Astrocyte (in vitro differentiated cells and primary cell): ENCODE measurements around the gene MAN1C1. TPM values are rescaled to one million over a fixed set of nuclear protein-coding genes. Genes with fewer than 3 reads are reported as not detected.

Experiments used
- DNase-seq: peaks from one replicate; pipeline ENCODE4 v3.0.0-alpha.2; 2010; ENCODE audit warnings: low read depth
- FAIRE-seq: peaks from 2 replicates; lab custom pipeline; 2011; peaks lifted over from hg19 to GRCh38; lab: Jason Lieb, UNC
- H2AFZ ChIP-seq: 2 replicates; pipeline ENCODE4 v1.6.0; 2012; ENCODE audit warnings: low read depth, low read length, inconsistent platforms
- H3K27ac ChIP-seq: 2 replicates; pipeline ENCODE4 v1.5.1; 2011; ENCODE audit warnings: low read depth, low read length, inconsistent platforms
- H3K27me3 ChIP-seq: 2 replicates; pipeline ENCODE4 v1.6.0; 2011; ENCODE audit warnings: low read length, inconsistent platforms; ENCODE audit not compliant: insufficient read depth
- H3K36me3 ChIP-seq: 2 replicates; pipeline ENCODE4 v1.5.1; 2011; ENCODE audit warnings: low read length, inconsistent platforms; ENCODE audit not compliant: insufficient read depth
- H3K4me1 ChIP-seq: 2 replicates; pipeline ENCODE4 v1.5.1; 2011; ENCODE audit warnings: low read length, inconsistent platforms; ENCODE audit not compliant: insufficient read depth
- H3K4me2 ChIP-seq: 2 replicates; pipeline ENCODE4 v1.6.0; 2012; ENCODE audit warnings: low read length, inconsistent platforms
- H3K4me3 ChIP-seq: 2 replicates; pipeline ENCODE4 v1.5.1; 2011; ENCODE audit warnings: low read depth, mild to moderate bottlenecking, low read length, inconsistent platforms; ENCODE audit not compliant: insufficient read depth
- H3K79me2 ChIP-seq: 2 replicates; pipeline ENCODE4 v1.6.0; 2012; ENCODE audit warnings: mild to moderate bottlenecking, low read length, inconsistent platforms; ENCODE audit not compliant: insufficient read depth
- H3K9ac ChIP-seq: 2 replicates; pipeline ENCODE4 v1.6.0; 2012; ENCODE audit warnings: mild to moderate bottlenecking, low read length, inconsistent platforms
- H3K9me3 ChIP-seq: 2 replicates; pipeline ENCODE4 v1.5.1; 2012; ENCODE audit warnings: low read depth, mild to moderate bottlenecking, low read length, inconsistent platforms; ENCODE audit not compliant: insufficient read depth
- H4K20me1 ChIP-seq: 2 replicates; pipeline ENCODE4 v1.6.0; 2012; ENCODE audit warnings: low read length, inconsistent platforms; ENCODE audit not compliant: insufficient read depth
- H3K27ac Mint-ChIP-seq: one replicate; pipeline ENCODE4 v1.8.0; 2021; ENCODE audit warnings: mild to moderate bottlenecking, mixed read lengths; ENCODE audit not compliant: unreplicated experiment
- H3K27me3 Mint-ChIP-seq: one replicate; pipeline ENCODE4 v1.8.0; 2021; ENCODE audit warnings: low read depth, mixed read lengths; ENCODE audit not compliant: unreplicated experiment
- H3K36me3 Mint-ChIP-seq: one replicate; pipeline ENCODE4 v1.8.0; 2021; ENCODE audit warnings: low read depth, mixed read lengths; ENCODE audit not compliant: unreplicated experiment
- H3K4me1 Mint-ChIP-seq: one replicate; pipeline ENCODE4 v1.8.0; 2021; ENCODE audit warnings: low read depth, mixed read lengths; ENCODE audit not compliant: unreplicated experiment
- H3K4me3 Mint-ChIP-seq: one replicate; pipeline ENCODE4 v1.8.0; 2021; ENCODE audit warnings: mild to moderate bottlenecking, moderate library complexity, mixed read lengths; ENCODE audit not compliant: unreplicated experiment
- H3K9me3 Mint-ChIP-seq: one replicate; pipeline ENCODE4 v1.8.0; 2021; ENCODE audit warnings: mild to moderate bottlenecking, mixed read lengths; ENCODE audit not compliant: unreplicated experiment
- CTCF ChIP-seq: IDR thresholded peaks from 2 replicates; pipeline ENCODE4 v1.5.1; 2011; ENCODE audit warnings: low read depth, mild to moderate bottlenecking, inconsistent platforms, low read length, moderate library complexity; ENCODE audit not compliant: insufficient read depth
- EZH2 ChIP-seq: IDR thresholded peaks from 2 replicates; pipeline ENCODE4 v1.6.1; 2012; ENCODE audit warnings: mild to moderate bottlenecking, low read length, inconsistent platforms; ENCODE audit not compliant: insufficient read depth
- total RNA-seq: library from RNA; stranded (reverse); gene quantifications from 2 replicates; pipeline ENCODE4 v1.2.1, GENCODE V29; 2021

Gene MAN1C1
- total RNA-seq, 1 donor from 2014 or later: 0.86 TPM

- peak overlapping the region; percentile 79 for H3K9ac ChIP-seq
- peak; percentile 55 for DNase-seq
- Mint-ChIP-seq H3K4me1 (peaks cover 43% of the 10 kb centered on the region), H3K27me3 (peaks cover 20% of the 10 kb centered on the region), H3K4me3 (no peak overlapping the region), H3K36me3 (no peaks in the 10 kb centered on the region), H3K9me3 (no peaks in the 10 kb centered on the region), H3K27ac (peak overlapping the region; percentile 42)
- TF ChIP-seq CTCF (no peak), EZH2 (no peak)
- no peaks in the 10 kb centered on the region for H4K20me1 ChIP-seq
- no peaks in the 10 kb centered on the region for H3K79me2 ChIP-seq
- H3K36me3 ChIP-seq: no peaks in the 10 kb centered on the region
- H3K4me3 ChIP-seq: no peak overlapping the region
- H3K27me3 ChIP-seq: no peaks in the 10 kb centered on the region
- no peak for FAIRE-seq
- H3K4me2 ChIP-seq: peak overlapping the region; percentile 75
- H2AFZ ChIP-seq: no peak overlapping the region
- no peaks in the 10 kb centered on the region for H3K9me3 ChIP-seq
- H3K27ac ChIP-seq: peak overlapping the region; percentile 90
- peaks cover 56% of the 10 kb centered on the region for H3K4me1 ChIP-seq
Observed at GRCh38 chr1:25569597-25570396, 46.8 kb upstream of the MAN1C1 start.

- no peaks in the 10 kb centered on the region for H4K20me1 ChIP-seq
- H3K9me3 ChIP-seq: no peaks in the 10 kb centered on the region
- H3K79me2 ChIP-seq: no peaks in the 10 kb centered on the region
- no peak overlapping the region for H3K4me3 ChIP-seq
- Mint-ChIP-seq H3K9me3 (no peaks in the 10 kb centered on the region), H3K36me3 (no peaks in the 10 kb centered on the region), H3K4me3 (no peak overlapping the region), H3K27me3 (peaks cover 19% of the 10 kb centered on the region), H3K4me1 (peaks cover 36% of the 10 kb centered on the region), H3K27ac (no peak overlapping the region)
- H3K27me3 ChIP-seq: no peaks in the 10 kb centered on the region
- no peak for FAIRE-seq
- no peak overlapping the region for H2AFZ ChIP-seq
- DNase-seq: no peak
- peaks cover 44% of the 10 kb centered on the region for H3K4me1 ChIP-seq
- no peak overlapping the region for H3K9ac ChIP-seq
- H3K4me2 ChIP-seq: no peak overlapping the region
- no peak for TF ChIP-seq CTCF
- no peak for TF ChIP-seq EZH2
- H3K27ac ChIP-seq: no peak overlapping the region
- no peaks in the 10 kb centered on the region for H3K36me3 ChIP-seq
Observed at GRCh38 chr1:25570798-25571521, 45.6 kb upstream of the MAN1C1 start.
